GM18505 (cell line): ENCODE data around the gene TRIM27.
"Not testable (repeated sequence)": the region's sequence is repeated elsewhere in the genome, so short reads cannot be mapped to it uniquely, and the experiment has no call there.

ENCODE experiments used
- ATAC-seq: cut with Tn5 transposase; IDR thresholded peaks from one replicate; pipeline ENCODE4 v1.9.1; 2021; ENCODE audit not compliant: unreplicated experiment
- POLR2A ChIP-seq: IDR thresholded peaks from 4 replicates; pipeline ENCODE4 v1.6.1; 2011; ENCODE audit warnings: borderline replicate concordance; ENCODE audit not compliant: insufficient read depth, insufficient read length; ENCODE audit errors: extremely low read depth

Gene TRIM27

DNA sequence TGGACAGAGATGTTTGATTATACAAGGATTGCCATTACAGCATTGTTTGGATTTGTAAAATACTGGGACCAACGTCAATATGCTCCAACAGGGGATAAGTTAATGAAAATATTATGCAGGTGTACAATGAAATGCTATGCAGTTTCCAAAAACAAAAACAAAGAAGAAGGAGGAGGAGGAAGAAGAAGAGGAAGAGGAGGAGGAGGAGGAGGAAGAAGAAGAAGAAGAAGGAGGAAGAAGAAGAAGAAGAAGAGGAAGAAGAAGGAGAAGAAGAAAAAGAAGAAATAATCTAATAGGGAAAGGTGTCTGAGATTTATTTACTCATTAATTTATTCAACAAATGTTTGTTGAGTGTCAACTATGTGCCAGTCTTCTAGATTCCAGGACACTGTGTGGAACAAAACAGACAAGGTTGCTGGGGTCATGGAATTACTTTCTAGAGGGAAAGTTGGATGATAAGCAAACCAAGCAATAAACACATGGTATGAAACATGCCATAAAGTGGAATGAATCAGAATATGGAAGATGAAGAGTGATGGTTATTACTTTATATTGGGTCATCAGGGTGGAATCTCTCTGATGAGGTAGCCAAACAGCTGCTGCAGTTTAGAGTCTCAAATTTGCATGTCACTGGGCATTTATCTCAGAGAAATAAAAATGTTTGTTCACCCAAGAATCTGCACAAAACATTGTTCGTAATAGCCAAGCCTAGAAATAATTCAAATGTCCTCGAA, 6.3 kb upstream of the TRIM27 start:
- ATAC-seq: no peak
- no peak for TF ChIP-seq POLR2A

DNA sequence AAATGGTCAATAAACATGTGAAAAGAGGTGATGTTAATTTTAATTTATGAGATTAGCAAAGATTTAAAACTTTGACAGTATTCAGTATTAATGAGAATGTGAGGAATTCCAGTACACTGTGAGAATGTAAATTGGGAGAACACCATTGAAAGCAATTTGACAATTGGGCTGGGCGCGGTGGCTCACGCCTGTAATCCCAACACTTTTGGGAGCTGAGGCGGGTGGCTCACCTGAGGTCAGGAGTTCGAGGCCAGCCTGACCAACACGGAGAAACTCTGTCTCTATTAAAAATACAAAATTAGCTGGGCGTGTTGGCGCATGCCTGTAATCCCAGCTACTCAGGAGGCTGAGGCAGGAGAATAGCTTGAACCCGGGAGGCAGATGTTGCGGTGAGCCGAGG, 5.6 kb upstream of the TRIM27 start:
- not testable (repeated sequence) for ATAC-seq

DNA sequence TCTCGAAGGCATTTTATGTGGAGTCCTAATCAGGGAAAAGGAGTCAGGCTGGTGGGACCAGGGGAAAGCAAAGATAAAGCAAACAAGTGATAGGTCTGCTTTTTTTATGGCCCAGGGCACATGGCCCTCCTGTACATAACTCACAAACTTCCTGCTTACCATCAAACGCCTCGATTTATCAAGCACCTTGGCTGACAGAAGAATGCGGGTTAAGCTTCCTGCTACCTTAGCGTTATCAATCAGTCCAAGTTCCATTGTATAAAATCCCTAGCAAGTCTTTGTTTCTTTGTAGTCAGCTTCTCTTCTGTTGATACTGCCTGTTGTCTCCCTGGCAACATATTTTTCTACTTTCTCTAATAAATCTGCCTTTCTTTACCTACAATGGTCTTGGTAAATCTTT, 4.1 kb upstream of the TRIM27 start:
- no peak for ATAC-seq
- no peak for TF ChIP-seq POLR2A

DNA sequence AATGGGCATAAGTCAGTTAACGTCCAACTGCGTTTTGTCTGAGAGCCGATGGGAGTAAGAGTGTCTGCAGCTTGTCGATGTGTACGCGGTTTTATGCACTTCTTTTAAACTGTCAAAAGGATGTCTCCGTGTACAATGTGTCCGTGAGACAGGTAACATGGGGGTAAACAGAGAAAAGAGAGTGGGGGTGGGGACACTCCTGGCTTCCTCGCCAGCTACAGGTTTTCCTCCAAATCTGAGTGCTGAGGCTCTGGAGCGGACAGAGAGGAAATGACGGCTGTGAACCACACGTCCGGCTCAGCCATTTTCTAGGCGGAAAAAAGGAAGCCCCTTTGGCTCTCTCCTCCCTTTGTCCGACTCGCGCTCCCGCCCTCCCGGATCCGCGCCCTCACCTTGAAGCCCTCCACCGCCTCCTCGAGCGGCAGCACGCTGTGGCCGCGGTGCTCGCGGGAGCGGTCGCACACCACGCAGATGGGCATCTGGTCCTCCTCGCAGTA, 916 bp downstream of the TRIM27 start:
- ATAC-seq: peak; percentile 28
- peak; percentile 58 for TF ChIP-seq POLR2A

DNA sequence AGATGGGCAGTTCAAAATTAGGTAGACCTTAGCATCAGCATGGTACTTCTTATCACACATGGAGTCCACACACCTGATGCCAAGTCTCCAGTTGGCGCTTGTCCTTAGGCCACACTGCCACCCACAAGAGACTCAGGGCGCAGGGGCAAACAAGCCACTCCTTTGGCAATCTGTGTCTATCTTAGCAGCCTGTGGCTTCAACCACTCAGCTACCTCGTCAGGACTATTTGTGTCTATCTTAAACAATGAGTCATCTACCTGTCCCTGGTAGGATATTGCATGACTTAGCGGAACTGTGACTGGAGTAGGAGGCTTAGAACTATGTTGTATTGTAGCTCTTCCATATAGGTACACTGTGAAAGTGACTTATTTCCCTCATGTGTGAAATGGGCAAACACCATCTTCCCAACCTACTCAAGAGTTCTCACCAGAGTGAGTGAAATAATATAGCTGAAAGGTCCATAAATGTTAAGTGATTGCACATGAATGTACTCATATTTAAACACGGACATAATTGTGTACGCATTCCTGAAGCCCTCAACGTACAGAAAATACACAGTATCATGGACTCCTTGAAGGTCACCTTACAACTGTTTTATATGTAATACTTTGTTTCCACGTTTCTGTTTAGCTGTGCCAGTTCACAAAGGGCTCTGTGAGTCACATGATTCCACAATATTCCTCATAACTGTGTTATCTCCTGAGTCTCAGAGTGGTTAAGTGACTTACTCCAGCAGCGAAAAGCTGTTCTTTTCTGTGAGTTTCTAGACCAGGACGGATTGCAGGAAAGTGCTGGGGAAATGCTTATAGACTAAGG, 1.6 kb downstream of the TRIM27 start:
- no peak for TF ChIP-seq POLR2A
- ATAC-seq: no peak

DNA sequence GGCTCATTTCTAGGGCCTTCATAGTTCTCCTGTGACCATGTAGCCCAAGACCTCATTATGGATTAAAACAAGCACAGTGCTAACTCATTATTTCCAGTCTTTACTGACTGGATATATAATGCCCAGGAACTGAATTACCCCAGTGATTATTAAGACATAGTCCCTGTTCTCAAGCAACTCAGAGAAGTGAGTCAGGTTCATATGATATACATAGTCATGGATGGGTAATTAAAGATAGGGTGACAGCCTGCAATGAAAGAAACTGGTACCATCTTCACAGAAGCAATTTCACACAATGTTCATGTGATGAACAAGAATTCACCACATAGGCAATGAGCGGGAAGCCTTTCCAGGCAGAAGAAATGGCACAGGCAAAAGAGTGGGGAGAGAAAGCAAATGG, 3.5 kb downstream of the TRIM27 start:
- ATAC-seq: no peak
- no peak for TF ChIP-seq POLR2A

DNA sequence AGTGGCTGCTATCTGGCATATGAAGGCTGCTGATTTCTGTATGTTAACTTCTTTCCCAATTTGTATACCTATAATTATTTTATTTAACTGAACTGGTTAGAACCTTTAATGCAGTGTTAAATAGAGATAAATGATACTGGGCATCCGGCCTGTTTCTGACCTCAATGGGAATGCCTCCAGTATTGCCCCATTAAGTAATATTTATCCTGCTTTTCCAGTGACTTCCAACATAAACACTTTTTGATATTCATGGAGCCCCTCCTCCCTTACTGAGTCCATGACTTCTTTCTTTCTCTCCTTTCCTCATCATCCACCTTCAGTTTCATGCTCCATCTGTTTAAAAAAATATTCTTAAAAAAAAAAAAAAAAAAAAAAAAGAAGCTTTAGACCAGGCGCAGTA, 8.8 kb downstream of the TRIM27 start:
- TF ChIP-seq POLR2A: no peak
- no peak for ATAC-seq

DNA sequence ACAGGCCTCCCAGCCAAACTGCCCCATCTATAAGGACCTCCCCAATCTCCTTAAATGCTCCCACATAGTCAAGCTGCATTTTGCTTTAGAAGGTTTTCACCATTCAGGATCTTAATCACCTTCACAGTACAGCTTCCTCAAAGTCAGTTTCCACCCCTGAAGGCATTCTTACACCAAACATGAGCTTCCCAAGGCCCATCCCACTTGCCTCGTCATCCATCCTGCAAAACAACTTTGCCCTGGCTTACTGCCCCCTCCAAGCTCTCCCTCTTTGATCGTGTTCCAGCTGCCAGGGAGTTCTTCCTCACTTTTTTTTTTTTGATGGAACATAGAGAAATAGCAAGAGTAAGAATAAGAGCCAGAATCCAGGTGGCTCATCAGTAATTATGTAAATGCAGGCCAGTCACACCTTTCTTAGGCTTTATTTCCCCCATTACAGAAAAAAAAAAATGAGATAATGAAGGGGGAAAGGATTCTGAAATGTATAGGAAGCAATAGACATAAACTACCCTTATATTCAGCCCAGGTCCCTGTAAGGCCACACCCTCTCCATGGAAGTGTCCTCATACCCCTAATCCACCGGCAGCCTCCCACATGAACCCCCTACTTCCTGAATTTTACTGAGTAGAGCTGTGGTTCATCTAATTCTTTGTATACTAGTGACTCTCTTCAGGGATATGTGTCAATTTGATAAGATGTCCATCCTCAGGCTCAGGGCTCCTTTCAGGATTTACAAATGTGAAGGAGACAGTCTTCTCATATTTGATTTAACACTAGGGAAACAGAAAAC, 12.7 kb downstream of the TRIM27 start:
- no peak for ATAC-seq
- TF ChIP-seq POLR2A: no peak

DNA sequence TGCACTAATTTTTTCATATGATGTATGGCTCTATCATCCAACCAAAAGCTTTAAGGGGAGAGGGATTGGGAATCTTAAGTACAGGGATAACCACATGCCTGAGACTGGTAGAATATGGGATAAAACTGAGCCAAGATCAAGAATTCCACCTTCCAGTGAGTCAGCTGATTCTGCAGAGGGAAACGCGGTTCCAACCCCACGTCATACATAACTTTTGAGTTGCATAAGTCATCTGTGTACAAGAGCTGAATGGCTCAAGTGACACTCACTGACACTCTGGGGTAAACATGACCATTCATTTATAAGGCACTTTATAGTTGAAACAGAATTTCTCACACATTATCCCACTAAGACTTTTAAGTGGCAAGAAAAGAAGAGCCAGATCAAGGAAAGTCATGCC, 16.4 kb downstream of the TRIM27 start:
- ATAC-seq: no peak

DNA sequence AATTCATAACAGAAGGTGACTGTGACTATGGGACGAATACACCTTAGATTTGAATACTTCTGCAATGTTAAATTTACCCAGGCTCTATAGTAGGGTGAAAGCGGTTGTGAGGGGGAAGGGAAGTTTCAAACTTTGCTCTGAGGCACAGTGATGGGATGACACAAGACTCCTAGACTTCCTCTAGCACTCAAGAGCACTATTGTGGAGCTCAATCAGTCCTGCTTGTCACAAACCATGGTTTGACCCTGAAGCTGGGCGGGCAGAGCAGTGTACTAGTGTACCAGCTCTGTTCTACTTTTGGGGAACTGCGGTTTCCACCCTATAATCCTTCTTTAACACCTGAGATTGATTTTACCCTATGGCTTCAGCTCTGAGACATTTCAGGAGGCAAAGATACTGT, 17.1 kb downstream of the TRIM27 start:
- no peak for ATAC-seq
- no peak for TF ChIP-seq POLR2A

More for the DNA sequence above, 16.4 kb downstream of the TRIM27 start:
- no peak for TF ChIP-seq POLR2A

DNA sequence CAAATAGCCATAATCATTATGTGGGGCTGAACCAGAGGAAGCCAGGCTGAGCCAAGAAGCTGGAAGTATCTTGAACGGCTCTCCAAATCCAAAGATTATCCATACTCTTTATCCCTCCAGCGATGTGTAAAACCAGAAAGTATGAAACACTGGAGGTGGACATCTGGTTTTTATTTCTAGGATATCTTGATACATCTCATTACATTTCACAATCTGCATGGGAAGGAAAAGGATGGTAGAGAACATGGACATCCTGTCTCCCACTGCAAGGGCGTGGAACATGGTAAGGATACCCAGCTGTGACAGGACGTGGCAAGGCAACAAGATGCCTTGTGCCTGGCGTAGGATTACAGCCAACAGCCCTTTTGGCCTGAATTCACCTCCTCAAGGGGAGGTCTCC, 20.1 kb downstream of the TRIM27 start:
- no peak for TF ChIP-seq POLR2A
- ATAC-seq: no peak

DNA sequence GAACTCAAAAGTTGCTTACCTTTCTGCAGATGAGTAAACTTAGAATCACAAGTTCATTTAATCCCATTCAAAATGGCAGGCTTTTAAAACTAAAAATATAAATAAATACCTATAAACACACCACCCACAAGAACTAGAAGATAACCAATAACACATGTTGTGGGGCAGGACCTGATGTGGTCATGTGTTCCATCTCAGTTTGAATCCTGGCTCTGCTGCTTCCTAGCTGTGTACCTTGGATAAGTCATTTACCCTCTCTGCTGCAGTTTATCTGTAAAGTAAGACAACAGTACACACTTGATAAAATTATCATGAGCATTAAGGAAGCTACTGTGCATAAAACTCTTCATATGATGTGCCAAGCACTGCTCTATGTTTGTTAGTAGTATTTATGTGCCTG, 22.0 kb downstream of the TRIM27 start:
- TF ChIP-seq POLR2A: no peak
- ATAC-seq: no peak

DNA sequence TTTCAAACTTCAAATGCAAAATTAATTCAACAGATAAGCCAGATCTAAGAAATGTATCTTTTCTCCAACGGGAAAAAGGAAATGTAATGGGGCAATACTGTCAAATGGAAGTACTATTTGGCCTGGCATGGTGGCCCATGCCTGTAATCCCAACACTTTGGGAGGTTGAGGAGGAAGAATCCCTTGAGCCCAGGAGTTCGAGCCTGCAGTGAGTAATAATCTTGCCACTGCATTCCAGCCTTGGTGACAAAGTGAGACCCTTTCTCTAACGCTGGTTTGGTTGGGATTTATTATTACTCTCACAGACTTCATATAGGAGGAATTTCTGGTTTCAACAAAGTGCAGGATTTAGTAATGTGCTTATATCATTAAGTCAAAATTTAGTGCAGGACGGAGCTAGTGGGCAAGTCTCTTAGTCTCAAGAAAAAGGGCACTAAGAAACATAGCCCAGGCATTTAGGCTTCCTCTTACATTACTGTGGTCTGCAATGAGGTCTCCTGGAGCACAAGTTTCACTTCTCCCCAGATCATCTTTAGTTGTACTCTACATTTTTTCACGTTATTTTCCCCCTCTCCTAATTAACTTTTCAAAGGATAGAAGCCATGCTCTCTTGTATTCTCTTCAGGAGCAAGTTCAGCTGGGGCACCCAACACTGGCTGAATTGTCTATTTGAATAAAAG, 23.1 kb downstream of the TRIM27 start:
- no peak for ATAC-seq
- no peak for TF ChIP-seq POLR2A
